Measurements from ENCODE around the gene HCN4.

GRCh38 chr15:73330206-73331051 lies 38.3 kb downstream of the HCN4 start:
- TF ChIP-seq CTCF (IDR thresholded peaks at IDR 0.05) (no peak), POLR2A (IDR thresholded peaks at IDR 0.05) (no peak)
